Esophagus squamous epithelium (tissue), 4 donors: ENCODE measurements around the gene ACSL1.

Experiments used
- POLR2A ChIP-seq, 4 donors: fragments of 450-650 bp; IDR thresholded peaks; one replicate each; pipeline ENCODE4 v1.6.1; 2017; ENCODE audit warnings: antibody characterized with exemption in 4 of 4, mild to moderate bottlenecking in 4 of 4, moderate library complexity in 3 of 4
- TF ChIP-seq, protein P1 (sequence below), 6 experiments: fragments of 450-650 bp in 4 of 6; fragments of 200-600 bp in 2 of 6; sonication (generic) in 2 of 6; IDR thresholded peaks; one replicate each; pipeline ENCODE4 v1.5.1; 2016 to 2019; ENCODE audit warnings: antibody characterized with exemption in 6 of 6, mild to moderate bottlenecking in 4 of 6, moderate library complexity in 4 of 6

DNA sequence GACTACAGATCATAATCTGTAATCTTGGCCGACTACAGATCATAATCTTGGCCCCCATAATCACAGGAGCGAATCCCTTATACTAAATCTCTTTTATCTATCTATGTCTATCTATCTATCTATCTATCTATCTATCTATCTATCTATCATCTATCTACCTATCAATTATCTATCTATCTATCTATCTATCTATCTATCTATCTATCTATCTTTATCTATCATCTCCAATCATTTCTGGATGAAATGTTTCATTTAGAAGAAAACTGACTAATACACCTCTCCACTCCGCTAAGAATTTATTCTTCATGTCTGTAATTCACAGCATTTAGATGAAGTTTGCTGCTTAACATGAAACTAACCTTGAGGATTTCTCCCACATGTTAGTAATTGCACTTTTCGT lies 45.0 kb upstream of the ACSL1 start:
- TF ChIP-seq, protein P1, sequence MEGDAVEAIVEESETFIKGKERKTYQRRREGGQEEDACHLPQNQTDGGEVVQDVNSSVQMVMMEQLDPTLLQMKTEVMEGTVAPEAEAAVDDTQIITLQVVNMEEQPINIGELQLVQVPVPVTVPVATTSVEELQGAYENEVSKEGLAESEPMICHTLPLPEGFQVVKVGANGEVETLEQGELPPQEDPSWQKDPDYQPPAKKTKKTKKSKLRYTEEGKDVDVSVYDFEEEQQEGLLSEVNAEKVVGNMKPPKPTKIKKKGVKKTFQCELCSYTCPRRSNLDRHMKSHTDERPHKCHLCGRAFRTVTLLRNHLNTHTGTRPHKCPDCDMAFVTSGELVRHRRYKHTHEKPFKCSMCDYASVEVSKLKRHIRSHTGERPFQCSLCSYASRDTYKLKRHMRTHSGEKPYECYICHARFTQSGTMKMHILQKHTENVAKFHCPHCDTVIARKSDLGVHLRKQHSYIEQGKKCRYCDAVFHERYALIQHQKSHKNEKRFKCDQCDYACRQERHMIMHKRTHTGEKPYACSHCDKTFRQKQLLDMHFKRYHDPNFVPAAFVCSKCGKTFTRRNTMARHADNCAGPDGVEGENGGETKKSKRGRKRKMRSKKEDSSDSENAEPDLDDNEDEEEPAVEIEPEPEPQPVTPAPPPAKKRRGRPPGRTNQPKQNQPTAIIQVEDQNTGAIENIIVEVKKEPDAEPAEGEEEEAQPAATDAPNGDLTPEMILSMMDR (IDR thresholded peaks at IDR 0.05), result no peak
- TF ChIP-seq POLR2A (IDR thresholded peaks at IDR 0.05), result no peak
